22Rv1 (cell line): ENCODE results near the gene OTUB2.

Experiments
- H3K27ac ChIP-seq: fragments of 450-650 bp; 2 replicates; pipeline ENCODE4 v1.5.1; 2017
- CTCF ChIP-seq: fragments of 450-650 bp; IDR thresholded peaks from 2 replicates; pipeline ENCODE4 v1.5.1; 2017; ENCODE audit warnings: mild to moderate bottlenecking
- ZFX ChIP-seq: fragments of 450-650 bp; IDR thresholded peaks from 2 replicates; pipeline ENCODE4 v1.6.1; 2017; ENCODE audit warnings: antibody characterized with exemption, borderline replicate concordance

The OTUB2 gene

GRCh38 chr14:94021001-94021400, 5.1 kb upstream of the OTUB2 start:
- no peak for TF ChIP-seq ZFX
- no peak for TF ChIP-seq CTCF
- no peak overlapping the region for H3K27ac ChIP-seq

- TF ChIP-seq CTCF (no peak), ZFX (no peak)
- no peak overlapping the region for H3K27ac ChIP-seq
Measured at GRCh38 chr14:94021416-94022157, 4.6 kb upstream of the OTUB2 start.

- H3K27ac ChIP-seq: no peak overlapping the region
- TF ChIP-seq ZFX: no peak
Measured at GRCh38 chr14:94022532-94023411, 3.4 kb upstream of the OTUB2 start.

DNA sequence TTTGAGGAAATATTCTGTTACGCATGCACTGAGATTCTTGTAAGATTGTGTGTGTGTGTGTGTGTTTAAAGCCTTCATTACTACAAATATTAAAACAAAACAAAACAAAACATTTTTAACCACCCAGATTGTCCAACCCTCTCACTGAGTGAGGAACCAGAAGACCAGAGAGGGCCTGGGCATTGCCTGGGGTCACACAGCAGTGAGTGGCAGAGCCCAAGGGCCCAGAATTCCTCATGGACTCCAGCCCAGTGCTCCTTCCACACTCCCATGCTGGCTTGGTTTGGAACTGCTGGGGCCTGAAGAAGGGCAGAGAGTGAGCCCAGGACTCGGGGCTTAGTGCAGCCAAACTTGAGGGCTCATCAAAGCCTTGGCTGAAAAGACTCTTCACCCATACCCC, 1.6 kb upstream of the OTUB2 start:
- H3K27ac ChIP-seq: no peak overlapping the region
- no peak for TF ChIP-seq CTCF
- no peak for TF ChIP-seq ZFX

- no peak for TF ChIP-seq CTCF
Measured at GRCh38 chr14:94025720-94026119, 420 bp upstream of the OTUB2 start.

DNA sequence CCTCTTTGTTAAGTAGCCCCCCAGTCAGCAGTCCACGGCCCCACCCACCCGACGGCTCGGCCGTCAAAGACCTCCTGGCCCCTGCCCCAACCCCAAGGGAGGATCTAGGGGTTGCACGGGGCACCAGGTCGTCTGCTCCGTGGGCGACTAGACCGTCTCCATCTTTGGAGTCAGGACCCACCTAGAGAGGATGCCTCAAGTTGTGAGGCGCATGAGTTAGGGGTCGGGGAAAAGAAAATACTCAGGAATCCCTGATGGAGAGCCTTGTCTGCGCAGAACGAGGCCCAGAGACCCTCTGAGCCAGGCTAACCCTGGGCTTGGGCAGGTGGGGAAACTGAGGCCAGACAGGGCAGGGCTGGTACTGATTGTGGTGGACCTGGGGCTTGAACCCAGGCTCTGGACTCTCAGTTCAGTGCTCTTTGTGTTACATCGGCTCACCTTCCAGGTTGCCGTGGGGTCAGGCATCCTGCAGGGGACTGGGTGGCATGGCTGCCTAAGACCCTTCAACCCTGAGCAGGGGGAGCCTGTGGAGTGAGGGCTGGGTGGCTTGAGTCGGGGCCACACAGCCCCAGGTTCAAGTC, 839 bp downstream of the OTUB2 start:
- no peak overlapping the region for H3K27ac ChIP-seq
- no peak for TF ChIP-seq ZFX
- no peak for TF ChIP-seq CTCF

More at GRCh38 chr14:94025720-94026119, 420 bp upstream of the OTUB2 start:
- no peak overlapping the region for H3K27ac ChIP-seq

DNA sequence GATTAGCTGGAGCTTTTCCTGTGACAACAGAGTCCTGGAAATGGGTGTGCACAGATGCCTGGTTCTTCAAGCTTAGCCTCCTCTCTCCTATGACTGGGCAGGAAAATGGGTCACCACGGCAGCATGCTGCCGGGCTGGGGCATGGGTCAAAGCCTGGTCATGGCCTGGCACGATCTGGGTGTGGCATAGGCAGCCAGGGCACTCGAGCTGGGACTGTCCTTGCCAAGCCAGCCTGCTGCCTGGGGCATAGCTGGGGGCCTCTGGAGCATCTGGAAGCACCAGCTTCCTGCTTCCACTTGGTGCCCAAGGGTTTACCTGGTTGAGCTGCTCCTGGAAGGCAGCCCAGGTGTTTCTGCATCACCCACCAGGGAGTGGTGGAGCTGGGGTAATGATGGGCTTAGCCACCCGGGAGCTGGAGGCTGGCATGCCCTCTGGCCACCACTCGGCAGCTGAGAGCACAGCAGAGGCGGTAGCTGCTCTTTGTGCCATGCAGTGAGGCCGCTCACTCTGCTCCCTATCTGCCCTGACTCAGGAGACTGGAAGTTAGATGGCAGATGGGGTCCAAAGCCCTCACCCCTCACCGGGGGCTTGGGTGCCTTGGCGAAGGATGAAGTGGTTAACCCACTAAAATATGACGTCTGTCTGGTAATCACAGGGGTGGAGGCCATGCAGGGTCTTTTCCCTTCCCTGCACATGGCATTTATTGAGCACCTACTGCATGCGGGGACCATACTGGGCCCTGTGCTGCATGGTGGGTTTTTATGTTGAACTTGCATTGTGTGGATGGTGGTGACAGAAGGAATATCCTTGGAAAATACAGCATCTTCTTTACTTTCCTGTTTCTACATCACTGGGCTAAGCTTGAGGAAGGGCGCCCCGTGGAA, 1.7 kb downstream of the OTUB2 start:
- no peak overlapping the region for H3K27ac ChIP-seq
- TF ChIP-seq CTCF: no peak
- TF ChIP-seq ZFX: no peak
